T-cell (primary cell): ENCODE data around the gene IQCC. TPM values are rescaled to one million over a fixed set of nuclear protein-coding genes. Genes with fewer than 3 reads are reported as not detected.

Experiments used
- ATAC-seq, 4 experiments: fragments of 200-7000 bp in 3 of 4; fragments of 150-1000 bp in 1 of 4; cut with Tn5 transposase; replicated peaks in 1 of 4; 1 replicate in 3 of 4; 2 replicates in 1 of 4; pipeline ENCODE4 v1.10.0; 2021; ENCODE audit warnings: moderate library complexity in 3 of 4, mild to moderate bottlenecking in 2 of 4, moderate number of reproducible peaks in 1 of 4
- CTCF ChIA-PET, 2 donors: fragments of 300-600 bp; sonication (Branson Sonifier 250); formaldehyde crosslinking; loops; one replicate each; lab custom pipeline; 2022; ENCODE audit warnings: antibody characterized with exemption in 2 of 2; lab: Charles Lee
- POLR2A ChIA-PET, 2 donors: fragments of 300-600 bp; sonication (Branson Sonifier 250); formaldehyde crosslinking; loops; one replicate each; lab custom pipeline; 2022; ENCODE audit warnings: antibody characterized with exemption in 2 of 2; lab: Charles Lee
- DNase-seq, 35 experiments: peaks; one replicate each; pipeline versions ENCODE4 v3.0.0 to v3.0.0-alpha.2; 2013 to 2023
- H3K27ac ChIP-seq: one replicate; pipeline ENCODE4 v1.5.1; 2013; ENCODE audit warnings: low read length
- H3K27me3 ChIP-seq, 2 experiments: replicated peaks in 1 of 2; 1 replicate in 1 of 2; 2 replicates in 1 of 2; pipeline versions ENCODE4 v1.6.1 to v1.7.0; 2013; ENCODE audit warnings: low read length in 1 of 2, mixed read lengths in 1 of 2; ENCODE audit not compliant: control insufficient read depth in 2 of 2, insufficient read depth in 2 of 2; ENCODE audit errors: extremely low read depth in 1 of 2
- H3K36me3 ChIP-seq, 2 donors: 1 replicate in 1 of 2; 2 replicates in 1 of 2; pipeline versions ENCODE4 v1.6.1 to v1.7.0; 2013; ENCODE audit warnings: low read length in 1 of 2; ENCODE audit not compliant: control insufficient read depth in 2 of 2, insufficient read depth in 1 of 2; ENCODE audit errors: extremely low read depth in 1 of 2
- H3K4me1 ChIP-seq, 2 experiments: 1 replicate in 1 of 2; 2 replicates in 1 of 2; pipeline versions ENCODE4 v1.6.1 to v1.7.0; 2013; ENCODE audit warnings: low read length in 2 of 2, mixed read lengths in 1 of 2; ENCODE audit not compliant: insufficient read depth in 2 of 2, control insufficient read depth in 1 of 2; ENCODE audit errors: extremely low read depth in 1 of 2
- H3K4me3 ChIP-seq, 2 donors: 1 replicate in 1 of 2; 2 replicates in 1 of 2; pipeline versions ENCODE4 v1.5.1 to v1.7.0; 2013; ENCODE audit warnings: mild to moderate bottlenecking in 2 of 2, low read length in 1 of 2, moderate library complexity in 1 of 2; ENCODE audit not compliant: control insufficient read depth in 1 of 2; ENCODE audit errors: extremely low read depth in 1 of 2
- H3K9me3 ChIP-seq: 2 replicates; pipeline ENCODE4 v1.7.0; 2013
- H3K27ac Mint-ChIP-seq, 2 donors: one replicate each; pipeline ENCODE4 v1.8.0; 2020 to 2021; ENCODE audit warnings: mild to moderate bottlenecking in 2 of 2, mixed read lengths in 2 of 2
- H3K27me3 Mint-ChIP-seq, 2 donors: one replicate each; pipeline ENCODE4 v1.8.0; 2021 to 2022; ENCODE audit warnings: mixed read lengths in 2 of 2
- H3K36me3 Mint-ChIP-seq: one replicate; pipeline ENCODE4 v1.8.0; 2021; ENCODE audit warnings: mixed read lengths
- H3K4me1 Mint-ChIP-seq, 3 donors: one replicate each; pipeline ENCODE4 v1.8.0; 2020 to 2022; ENCODE audit warnings: mixed read lengths in 3 of 3, mild to moderate bottlenecking in 1 of 3
- H3K4me3 Mint-ChIP-seq, 3 donors: one replicate each; pipeline ENCODE4 v1.8.0; 2020 to 2022; ENCODE audit warnings: mild to moderate bottlenecking in 3 of 3, mixed read lengths in 3 of 3, moderate library complexity in 3 of 3
- H3K9me3 Mint-ChIP-seq, 3 donors: one replicate each; pipeline ENCODE4 v1.8.0; 2020 to 2022; ENCODE audit warnings: mixed read lengths in 3 of 3
- WGBS: methylation state at CpG from one replicate; pipeline ENCODE4 v1.1.5; 2013; ENCODE audit warnings: missing lambda C conversion rate; ENCODE audit not compliant: insufficient coverage; 5-methylcytosine and 5-hydroxymethylcytosine counted together
- total RNA-seq, 35 experiments: library from RNA in 6 of 35; stranded (reverse) in 6 of 35; fragments of 120-200 nt in 1 of 35; gene quantifications; one replicate each; pipeline versions ENCODE4 v1.2.1 to v1.2.4 and lab custom pipeline; 2013 to 2026

The IQCC gene
- total RNA-seq, 5 donors from 2014 or later (not counting 1 experiment from before 2014, with no cell fraction given) = 1.3 to 3.6 (median 2.3) TPM

DNA sequence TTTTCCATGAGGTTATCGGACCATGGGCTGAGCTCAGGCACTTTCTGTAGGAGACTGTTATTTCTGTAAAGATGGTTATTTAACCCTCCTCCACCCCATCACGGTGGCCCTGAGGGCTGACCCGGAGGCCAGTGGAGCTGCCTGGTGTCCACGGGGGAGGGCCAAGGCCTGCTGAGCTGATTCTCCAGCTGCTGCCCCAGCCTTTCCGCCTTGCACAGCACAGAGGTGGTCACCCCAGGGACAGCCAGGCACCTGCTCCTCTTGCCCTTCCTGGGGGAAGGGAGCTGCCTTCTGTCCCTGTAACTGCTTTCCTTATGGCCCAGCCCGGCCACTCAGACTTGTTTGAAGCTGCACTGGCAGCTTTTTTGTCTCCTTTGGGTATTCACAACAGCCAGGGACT lies 7.6 kb upstream of the IQCC start:
- ChIA-PET CTCF (interaction anchor here in 1 of 2 donors (0.5 to 1.2 kb wide), 4 partner anchors 18 to 465 kb away, joined by 3 to 6 read pairs (median 3); no protein-coding TSS in a partner anchor), POLR2A (interaction anchor here in 1 of 2 donors (0.7 kb wide), 1 partner anchor 51 kb away, joined by 6 read pairs; no protein-coding TSS in a partner anchor)
- H3K9me3 Mint-ChIP-seq = no peaks in the 10 kb centered on the region
- peaks cover 66 to 73% (median 69%) of the 10 kb centered on the region in 3 donors for H3K4me1 Mint-ChIP-seq
- H3K27me3 ChIP-seq = no peaks in the 10 kb centered on the region
- no peaks in the 10 kb centered on the region for H3K9me3 ChIP-seq
- H3K4me3 ChIP-seq = no peak overlapping the region
- 100% methylated on average over 3 of the region's 6 CpGs for WGBS
- H3K36me3 Mint-ChIP-seq = peaks cover 29% of the 10 kb centered on the region
- no peak overlapping the region for H3K4me3 Mint-ChIP-seq
- H3K27me3 Mint-ChIP-seq = no peaks in the 10 kb centered on the region
- peaks cover 28 to 69% of the 10 kb centered on the region in 2 experiments for H3K4me1 ChIP-seq
- peaks cover 12 to 33% of the 10 kb centered on the region in 2 donors for H3K36me3 ChIP-seq
- H3K27ac Mint-ChIP-seq = no peak overlapping the region
- ATAC-seq (no peak), DNase-seq (no peak)
- H3K27ac ChIP-seq = no peak overlapping the region

DNA sequence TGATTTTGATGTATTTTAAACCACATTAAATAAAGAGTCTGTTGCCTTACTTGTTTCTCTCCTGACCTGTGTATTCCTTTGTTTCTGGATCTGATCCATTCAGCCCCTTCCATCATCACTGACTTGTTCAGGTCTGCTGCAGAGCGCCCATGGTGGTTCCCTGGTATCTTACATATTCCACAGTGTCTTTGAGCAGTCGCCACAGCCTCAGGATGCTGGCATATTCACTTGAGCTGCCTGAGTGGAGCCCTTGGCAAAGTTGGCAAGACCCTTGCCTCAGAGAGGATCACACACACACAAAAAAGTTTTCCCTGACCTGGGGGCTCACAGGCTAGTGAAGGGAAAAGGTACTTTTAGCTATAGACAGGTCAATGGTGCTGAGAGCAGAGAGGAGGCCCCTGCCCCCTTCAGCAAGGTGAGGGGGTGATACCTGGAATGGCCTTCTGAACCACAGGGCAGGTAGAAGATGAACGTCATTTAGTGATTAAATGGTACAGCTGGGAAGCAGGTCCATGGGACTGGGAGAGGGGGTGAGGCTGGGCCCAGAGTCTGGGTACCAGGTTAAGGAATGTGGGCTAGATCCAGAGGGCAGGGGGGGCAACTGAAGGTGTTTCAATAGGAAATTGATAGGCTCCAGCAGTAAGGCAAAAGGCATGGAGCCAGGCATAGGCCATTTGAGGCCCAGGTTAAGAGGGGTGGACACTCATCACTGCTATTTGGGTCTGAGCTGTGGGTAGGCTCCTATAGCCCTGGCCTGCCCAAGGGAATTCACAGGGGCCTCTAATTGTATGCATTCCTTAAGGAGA lies 7.0 kb upstream of the IQCC start:
- Histone ChIP-seq H3K27ac (no peak overlapping the region), H3K27me3 (no peaks in the 10 kb centered on the region), H3K36me3 (peaks cover 12 to 28% of the 10 kb centered on the region in 2 donors), H3K4me1 (peaks cover 28 to 69% of the 10 kb centered on the region in 2 experiments), H3K4me3 (no peak overlapping the region), H3K9me3 (no peaks in the 10 kb centered on the region)
- ATAC-seq = no peak
- H3K4me3 Mint-ChIP-seq = no peak overlapping the region
- POLR2A ChIA-PET = interaction anchor here (0.6 to 0.7 kb wide), 4 partner anchors 52 to 146 kb away, joined by 3 to 6 read pairs (median 4); partner anchors contain the start of gene TMEM39B (in 1 of the 2)
- H3K4me1 Mint-ChIP-seq = peaks cover 66 to 78% (median 68%) of the 10 kb centered on the region in 3 donors
- WGBS = 92% methylated on average over 3 of the region's 3 CpGs
- H3K27ac Mint-ChIP-seq = peak overlapping the region; percentile 28 to 68
- no peaks in the 10 kb centered on the region for H3K9me3 Mint-ChIP-seq
- H3K27me3 Mint-ChIP-seq = no peaks in the 10 kb centered on the region
- H3K36me3 Mint-ChIP-seq = peaks cover 23% of the 10 kb centered on the region
- DNase-seq = no peak
- CTCF ChIA-PET = interaction anchor here in 1 of 2 donors (0.6 to 0.7 kb wide), 2 partner anchors 91 to 466 kb away, joined by 3 to 4 read pairs; partner anchors contain the start of gene KPNA6

DNA sequence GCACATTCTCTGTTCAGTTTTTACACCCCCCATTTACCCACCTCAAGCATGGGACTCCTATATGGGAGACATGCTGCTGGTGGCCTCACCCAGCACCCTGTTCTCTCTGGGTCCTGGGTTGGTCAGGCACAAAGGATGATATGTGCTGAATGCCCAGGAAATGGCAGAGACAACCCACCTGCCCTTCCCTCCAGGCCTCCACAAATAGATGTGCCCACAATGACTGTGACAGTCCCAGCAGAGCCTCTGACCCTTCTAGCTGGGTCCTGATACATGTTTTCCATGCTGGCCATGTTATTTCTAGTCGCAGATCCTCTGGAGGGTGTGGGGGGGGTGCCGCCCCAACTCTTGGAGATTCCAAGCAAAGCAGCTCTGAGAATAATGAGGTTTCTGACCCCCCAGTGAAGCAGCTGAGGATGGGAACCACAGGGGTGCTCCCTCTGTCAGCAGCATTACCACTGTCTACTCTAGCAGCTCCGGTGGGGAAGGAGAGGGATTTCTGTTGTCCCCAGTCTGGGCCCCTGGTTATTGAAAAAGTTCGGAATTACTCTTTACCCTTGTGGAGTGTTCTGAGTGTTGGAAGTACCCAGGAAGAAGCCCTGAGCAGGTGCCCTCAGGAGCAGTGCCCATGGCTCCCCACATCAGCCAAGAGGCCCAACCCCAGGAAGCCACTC lies 6.3 kb upstream of the IQCC start:
- H3K27me3 ChIP-seq = no peaks in the 10 kb centered on the region
- ATAC-seq (no peak), DNase-seq (no peak)
- H3K27ac Mint-ChIP-seq = peak overlapping the region in 1 of 2 donors; percentile 79
- H3K27ac ChIP-seq = no peak overlapping the region
- no peaks in the 10 kb centered on the region for H3K27me3 Mint-ChIP-seq
- no peak overlapping the region for H3K4me3 ChIP-seq
- ChIA-PET CTCF (interaction anchor here in 1 of 2 donors (0.6 kb wide), 1 partner anchor 91 kb away, joined by 4 read pairs; the partner anchor contains the start of gene KPNA6), POLR2A (interaction anchor here (0.6 kb wide), 3 partner anchors 108 to 145 kb away, joined by 3 to 5 read pairs (median 4); partner anchors contain the start of gene TMEM39B (in 1 of the 2))
- no peaks in the 10 kb centered on the region for H3K9me3 Mint-ChIP-seq
- H3K36me3 ChIP-seq = peaks cover 8 to 24% of the 10 kb centered on the region in 2 donors
- H3K9me3 ChIP-seq = no peaks in the 10 kb centered on the region
- peaks cover 67 to 79% (median 70%) of the 10 kb centered on the region in 3 donors for H3K4me1 Mint-ChIP-seq
- peak overlapping the region in 1 of 3 donors; percentile 15 for H3K4me3 Mint-ChIP-seq
- WGBS = 100% methylated on average over 1 of the region's 4 CpGs
- H3K36me3 Mint-ChIP-seq = peaks cover 18% of the 10 kb centered on the region
- H3K4me1 ChIP-seq = peaks cover 28 to 69% of the 10 kb centered on the region in 2 experiments

DNA sequence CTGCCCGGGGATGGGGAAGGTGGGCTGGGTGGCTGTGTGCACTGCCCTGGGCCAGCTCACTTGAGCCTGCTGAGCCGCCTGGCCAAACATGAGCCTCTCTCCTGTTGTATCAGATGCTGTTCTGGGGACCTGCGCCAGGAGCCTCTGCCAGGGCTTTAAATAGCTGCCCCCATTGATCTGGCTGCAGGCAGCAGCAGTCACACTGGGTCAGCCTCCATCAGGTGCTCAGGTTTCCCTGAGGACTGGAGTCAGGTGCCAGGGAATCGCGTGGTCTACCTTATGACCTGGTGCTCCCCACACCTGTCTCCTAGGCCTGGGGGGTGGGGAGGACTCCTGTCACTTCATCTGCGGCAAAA lies 5.8 kb upstream of the IQCC start:
- Histone ChIP-seq H3K27me3 (no peaks in the 10 kb centered on the region), H3K27ac (peak overlapping the region; percentile 93), H3K4me3 (no peak overlapping the region), H3K4me1 (peaks cover 28 to 67% of the 10 kb centered on the region in 2 experiments), H3K36me3 (peaks cover 8 to 22% of the 10 kb centered on the region in 2 donors), H3K9me3 (no peaks in the 10 kb centered on the region)
- peak overlapping the region in 1 of 2 donors; percentile 79 for H3K27ac Mint-ChIP-seq
- ATAC-seq = no peak
- CTCF ChIA-PET = no interaction called here
- H3K4me1 Mint-ChIP-seq = peaks cover 62 to 79% (median 68%) of the 10 kb centered on the region in 3 donors
- POLR2A ChIA-PET = no interaction called here
- 100% methylated on average over 2 of the region's 6 CpGs for WGBS
- H3K9me3 Mint-ChIP-seq = no peaks in the 10 kb centered on the region
- H3K36me3 Mint-ChIP-seq = peaks cover 13% of the 10 kb centered on the region
- peak overlapping the region; percentile 85 to 91 (median 89) for H3K4me3 Mint-ChIP-seq
- no peaks in the 10 kb centered on the region for H3K27me3 Mint-ChIP-seq
- DNase-seq = no peak

DNA sequence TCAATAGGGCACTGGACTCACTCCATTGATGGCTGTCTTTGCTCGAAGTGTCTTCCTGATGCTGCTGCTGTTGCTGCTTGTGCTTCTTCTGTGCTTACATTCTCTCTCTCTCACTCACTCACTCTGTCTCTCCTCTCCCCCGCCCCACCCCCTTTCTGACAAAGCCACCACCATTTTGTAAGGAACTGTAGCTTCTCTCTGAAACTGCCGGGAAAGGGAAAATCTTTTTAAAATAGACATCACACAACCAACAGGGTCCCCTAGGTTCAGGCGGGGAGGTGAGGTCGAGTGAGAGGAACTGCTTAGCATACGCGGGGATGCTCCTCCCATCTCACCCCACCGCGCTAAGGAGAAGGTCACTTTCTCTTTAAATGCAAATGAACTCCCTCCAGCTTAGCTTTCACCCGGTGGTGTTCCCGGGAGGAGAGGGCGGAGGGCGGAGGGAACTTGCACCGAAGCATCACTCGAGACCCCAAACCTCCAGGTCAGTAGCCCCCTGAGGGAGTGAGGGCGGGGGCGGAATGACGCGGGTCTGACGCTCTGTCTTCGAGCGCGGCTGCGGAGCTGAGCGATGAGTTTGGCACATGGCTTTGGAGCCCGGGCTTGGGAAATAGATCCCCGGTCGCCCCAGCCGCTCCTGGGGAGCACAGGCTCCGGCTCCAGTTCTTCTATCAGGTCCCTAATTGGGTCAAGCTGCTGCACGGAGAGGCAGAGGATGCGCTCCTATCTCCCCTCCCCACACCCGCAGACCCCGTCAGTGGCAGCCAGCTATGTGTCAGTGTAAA lies 5.1 kb upstream of the IQCC start, which contains the start of gene CCDC28B:
CCDC28B (plus strand) TSS at position 370 of the 785 bp plus-strand sequence. CDS start 1,341 bp downstream, outside the sequence.
- Histone ChIP-seq H3K4me3 (peak within 1 kb of the TSS; percentile 78 to 91), H3K9me3 (no peaks in the 10 kb centered on the region), H3K36me3 (peaks cover 3 to 15% of the 10 kb centered on the region in 2 donors), H3K4me1 (peaks cover 27 to 66% of the 10 kb centered on the region in 2 experiments), H3K27ac (peak within 1 kb of the TSS; percentile 93), H3K27me3 (no peaks in the 10 kb centered on the region)
- ChIA-PET CTCF (interaction anchor here in 1 of 2 donors (0.7 to 1.2 kb wide), 4 partner anchors 48 to 806 kb away, joined by 3 to 5 read pairs (median 4); no protein-coding TSS in a partner anchor), POLR2A (interaction anchor here in 1 of 2 donors (0.5 to 0.6 kb wide), 2 partner anchors 102 to 765 kb away, joined by 3 to 7 read pairs; no protein-coding TSS in a partner anchor)
- Mint-ChIP-seq H3K4me1 (peaks cover 60 to 74% (median 61%) of the 10 kb centered on the region in 3 donors), H3K36me3 (peaks cover 7% of the 10 kb centered on the region), H3K27ac (peak within 1 kb of the TSS; percentile 89 to 93), H3K4me3 (peak within 1 kb of the TSS; percentile 85 to 91 (median 89)), H3K27me3 (no peaks in the 10 kb centered on the region), H3K9me3 (no peaks in the 10 kb centered on the region)
- DNase-seq (peak; percentile 18 to 71 (median 42)), ATAC-seq (peak; percentile 49 to 57 (median 53))
- WGBS = 0% methylated on average over 17 of the region's 34 CpGs
